HEK293T (cell line): ENCODE results near the gene MC1R.

ENCODE experiments used
- ARNT ChIP-seq: fragments of 450-650 bp; IDR thresholded peaks from 2 replicates; pipeline ENCODE4 v1.6.1; 2017; ENCODE audit warnings: mild to moderate bottlenecking
- BHLHE40 ChIP-seq: fragments of 450-650 bp; IDR thresholded peaks from 2 replicates; pipeline ENCODE4 v1.6.1; 2016; ENCODE audit warnings: mild to moderate bottlenecking, moderate library complexity, borderline replicate concordance
- ELF4 ChIP-seq: fragments of 450-650 bp; IDR thresholded peaks from 2 replicates; pipeline ENCODE4 v1.6.1; 2017; ENCODE audit warnings: antibody characterized with exemption
- FOXA1 ChIP-seq: fragments of 450-650 bp; IDR thresholded peaks from 2 replicates; pipeline ENCODE4 v1.6.1; 2016; ENCODE audit warnings: mild to moderate bottlenecking
- FOXK2 ChIP-seq: fragments of 450-650 bp; IDR thresholded peaks from 2 replicates; pipeline ENCODE4 v1.6.1; 2016; ENCODE audit warnings: mild to moderate bottlenecking
- FOXM1 ChIP-seq: fragments of 450-650 bp; IDR thresholded peaks from 2 replicates; pipeline ENCODE4 v1.6.1; 2017; ENCODE audit warnings: mild to moderate bottlenecking, borderline replicate concordance
- HDGF ChIP-seq: fragments of 450-650 bp; IDR thresholded peaks from 2 replicates; pipeline ENCODE4 v1.6.1; 2017; ENCODE audit warnings: antibody characterized with exemption, borderline replicate concordance
- L3MBTL2 ChIP-seq: fragments of 450-650 bp; conservative IDR thresholded peaks from 2 replicates; pipeline ENCODE4 v1.6.1; 2016; ENCODE audit warnings: mild to moderate bottlenecking
- NFRKB ChIP-seq: fragments of 450-650 bp; IDR thresholded peaks from 2 replicates; pipeline ENCODE4 v1.6.1; 2016; ENCODE audit warnings: mild to moderate bottlenecking, moderate library complexity
- SP1 ChIP-seq: fragments of 450-650 bp; IDR thresholded peaks from 2 replicates; pipeline ENCODE4 v1.6.1; 2017
- SUZ12 ChIP-seq: fragments of 450-650 bp; IDR thresholded peaks from 2 replicates; pipeline ENCODE4 v1.6.1; 2016; ENCODE audit warnings: mild to moderate bottlenecking
- TARDBP ChIP-seq: fragments of 450-650 bp; IDR thresholded peaks from 2 replicates; pipeline ENCODE4 v1.6.1; 2016
- ZNF384 ChIP-seq: fragments of 450-650 bp; IDR thresholded peaks from 2 replicates; pipeline ENCODE4 v1.6.1; 2016
- TF ChIP-seq, protein P1 (sequence below): fragments of 450-650 bp; IDR thresholded peaks from 2 replicates; pipeline ENCODE4 v1.6.1; 2016

DNA sequence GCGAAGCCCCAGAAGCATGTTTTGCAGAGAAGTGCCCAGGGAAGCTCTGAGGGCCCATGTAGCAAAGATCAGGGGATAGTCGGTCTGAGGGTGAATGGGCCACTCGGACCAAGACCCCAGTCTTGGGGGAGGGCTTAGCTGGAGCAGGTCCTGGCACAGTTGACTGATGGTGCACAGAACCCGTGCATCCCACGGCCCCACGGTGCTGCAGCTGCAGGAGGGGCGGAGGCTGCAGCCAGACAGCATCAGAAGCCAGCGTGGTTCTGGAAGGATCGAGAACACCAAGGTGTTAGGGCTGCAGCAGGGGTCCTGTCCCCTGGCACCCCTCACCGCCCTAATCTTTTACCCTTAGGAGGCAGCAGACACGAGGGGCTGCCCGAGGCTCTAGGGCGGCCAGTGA lies 6.5 kb upstream of the MC1R start:
- TF ChIP-seq SUZ12 (no peak), ZNF384 (no peak), ARNT (no peak), BHLHE40 (no peak), FOXA1 (no peak), TARDBP (no peak), NFRKB (no peak), HDGF (no peak), FOXK2 (no peak), L3MBTL2 (no peak), ELF4 (no peak), FOXM1 (no peak), SP1 (no peak)
- TF ChIP-seq, protein P1, sequence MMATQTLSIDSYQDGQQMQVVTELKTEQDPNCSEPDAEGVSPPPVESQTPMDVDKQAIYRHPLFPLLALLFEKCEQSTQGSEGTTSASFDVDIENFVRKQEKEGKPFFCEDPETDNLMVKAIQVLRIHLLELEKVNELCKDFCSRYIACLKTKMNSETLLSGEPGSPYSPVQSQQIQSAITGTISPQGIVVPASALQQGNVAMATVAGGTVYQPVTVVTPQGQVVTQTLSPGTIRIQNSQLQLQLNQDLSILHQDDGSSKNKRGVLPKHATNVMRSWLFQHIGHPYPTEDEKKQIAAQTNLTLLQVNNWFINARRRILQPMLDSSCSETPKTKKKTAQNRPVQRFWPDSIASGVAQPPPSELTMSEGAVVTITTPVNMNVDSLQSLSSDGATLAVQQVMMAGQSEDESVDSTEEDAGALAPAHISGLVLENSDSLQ, result no peak
